GM19395 (cell line): ENCODE results near the gene CHRNG.

ENCODE experiments used
- ATAC-seq: cut with Tn5 transposase; IDR thresholded peaks from one replicate; pipeline ENCODE4 v1.9.1; 2021; ENCODE audit warnings: mild to moderate bottlenecking, moderate library complexity; ENCODE audit not compliant: unreplicated experiment

Gene CHRNG

DNA sequence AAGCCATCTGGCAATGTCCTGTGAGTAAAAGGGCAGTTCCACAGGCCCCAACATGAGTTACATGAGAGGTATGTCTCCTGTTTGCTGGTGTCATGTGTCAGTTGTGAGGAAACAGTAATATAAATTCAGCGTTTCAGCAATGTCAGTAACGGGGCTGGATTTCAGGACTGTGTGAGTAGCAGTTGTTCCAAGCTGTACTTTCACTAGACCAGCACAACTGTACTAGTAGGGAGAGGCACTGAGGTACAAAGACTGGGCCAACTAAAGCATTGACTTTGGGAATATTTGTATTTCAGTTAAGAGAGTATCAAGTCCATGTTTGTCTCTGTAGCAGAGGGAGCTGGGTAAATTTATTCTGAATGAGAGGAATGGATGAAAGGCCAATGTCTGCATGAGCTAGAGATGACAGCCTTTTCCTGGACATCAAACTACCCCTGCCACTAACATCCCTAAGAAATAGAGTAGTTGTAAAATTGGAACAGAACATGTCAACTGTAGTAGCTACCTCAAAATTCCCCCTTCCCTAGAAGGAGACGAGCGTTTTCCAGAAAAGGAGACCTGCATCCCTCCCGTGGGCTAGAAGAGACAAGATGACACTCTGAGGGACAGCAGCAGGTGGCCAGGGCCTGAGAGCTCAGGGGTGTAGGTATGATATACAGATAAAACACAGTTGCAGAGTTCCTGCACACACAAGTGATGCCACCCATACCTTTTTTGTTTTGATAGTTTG is 35.3 kb downstream of the CHRNG start:
- no peak for ATAC-seq

GRCh38 chr2:232575404-232575746 is 35.9 kb downstream of the CHRNG start:
- no peak for ATAC-seq

DNA sequence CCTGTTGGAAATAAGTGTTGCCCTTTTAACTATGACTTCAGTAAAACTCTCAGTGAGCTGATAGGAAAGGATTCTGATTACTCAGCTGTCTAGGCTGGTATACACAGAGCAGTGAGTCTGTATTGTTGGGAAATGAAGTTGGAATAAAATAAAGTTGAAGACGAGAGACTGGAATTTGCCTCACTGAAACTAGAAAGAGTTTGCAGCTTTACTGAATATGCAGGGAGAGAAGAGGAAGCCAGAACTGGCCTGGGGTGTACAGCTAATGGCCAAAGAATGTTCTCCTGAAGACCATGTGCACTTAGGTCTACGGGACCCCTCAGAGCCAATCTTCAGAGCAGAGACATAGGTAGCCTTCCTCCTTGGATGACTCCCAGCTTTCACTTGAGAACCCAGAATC is 37.5 kb downstream of the CHRNG start:
- ATAC-seq = no peak

GRCh38 chr2:232577841-232578240 is 38.3 kb downstream of the CHRNG start:
- no peak for ATAC-seq

DNA sequence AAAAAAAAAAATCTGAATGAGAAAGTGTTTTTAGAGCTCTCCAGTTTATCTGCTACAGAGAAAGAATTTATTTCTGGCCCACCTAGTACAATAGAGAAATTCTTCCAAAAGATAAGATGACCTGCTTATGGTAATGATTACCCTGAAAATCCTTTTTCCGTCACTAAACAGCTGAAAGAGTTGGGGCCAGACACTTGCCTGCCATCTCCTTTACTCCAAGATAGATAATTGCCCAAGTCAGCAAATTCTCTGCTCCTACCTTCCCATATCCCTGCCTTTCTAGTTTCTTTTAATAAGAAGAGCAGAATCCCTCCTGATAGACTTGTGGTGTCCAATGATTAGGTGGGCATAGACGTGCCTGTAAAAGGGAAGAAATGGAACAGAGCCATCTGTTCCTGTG is 39.1 kb downstream of the CHRNG start:
- ATAC-seq = no peak

DNA sequence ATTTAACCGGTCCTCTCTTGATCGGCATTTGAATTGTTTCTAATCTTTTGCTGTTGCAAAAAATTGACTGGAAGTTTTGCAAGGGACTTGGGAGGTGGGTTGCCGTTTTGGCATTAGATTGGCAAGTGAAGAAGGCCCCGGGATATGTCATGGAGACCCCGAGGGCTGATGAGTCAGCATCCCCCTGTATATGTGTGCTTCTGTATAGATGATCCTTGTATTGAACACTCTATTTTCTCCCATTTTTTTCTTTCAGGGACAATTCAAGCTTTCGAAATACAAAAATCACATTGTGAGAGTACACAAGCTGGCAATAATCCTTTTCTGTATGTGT is 41.1 kb downstream of the CHRNG start:
- no peak for ATAC-seq

DNA sequence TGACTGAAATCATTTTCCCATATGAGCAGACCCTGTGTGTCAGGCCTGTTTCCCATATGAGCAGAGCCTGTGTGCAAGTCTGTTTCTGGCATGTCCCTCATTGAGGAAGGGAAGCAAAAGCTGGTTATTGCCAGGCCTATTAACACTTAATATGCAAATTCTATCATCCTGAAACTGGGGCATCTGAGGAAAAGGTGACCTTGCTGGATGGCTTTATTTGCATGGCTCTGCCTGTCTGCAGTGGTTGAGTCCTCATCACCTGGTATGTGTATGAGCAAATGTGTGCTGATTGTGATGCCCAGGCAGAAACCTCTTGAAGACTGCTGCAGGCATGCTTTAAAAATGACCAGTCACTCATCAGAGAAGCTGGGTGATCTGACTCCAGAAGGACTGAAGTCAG is 42.2 kb downstream of the CHRNG start:
- ATAC-seq = no peak

GRCh38 chr2:232584238-232584637 is 44.7 kb downstream of the CHRNG start:
- no peak for ATAC-seq

DNA sequence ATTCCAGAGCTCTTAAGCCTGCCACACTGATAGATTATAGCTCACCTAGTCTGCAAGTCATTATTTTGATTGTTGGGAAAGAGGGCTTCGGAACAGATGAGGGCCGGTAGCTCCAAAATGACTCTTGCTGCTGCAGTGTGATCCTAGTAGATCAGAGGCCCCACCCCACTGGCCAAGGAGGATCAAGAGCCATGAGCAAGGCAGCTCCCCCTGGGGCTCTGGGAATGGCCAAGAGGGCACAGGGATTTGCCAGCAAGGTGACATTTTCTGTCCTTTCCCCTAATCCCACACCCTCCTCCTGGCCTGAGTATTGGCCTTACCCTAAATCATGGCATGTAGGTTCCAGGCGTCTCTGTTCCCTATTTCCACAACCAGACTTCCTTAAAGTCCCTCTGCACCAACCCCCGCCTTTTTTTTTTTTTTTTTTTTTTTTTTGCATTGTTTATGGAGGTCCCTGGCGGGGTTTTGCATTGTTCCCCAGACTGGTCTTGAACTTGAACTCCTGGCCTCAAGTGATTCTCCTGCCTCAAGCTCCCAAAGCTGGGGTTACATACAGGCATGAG is 47.5 kb downstream of the CHRNG start:
- no peak for ATAC-seq

DNA sequence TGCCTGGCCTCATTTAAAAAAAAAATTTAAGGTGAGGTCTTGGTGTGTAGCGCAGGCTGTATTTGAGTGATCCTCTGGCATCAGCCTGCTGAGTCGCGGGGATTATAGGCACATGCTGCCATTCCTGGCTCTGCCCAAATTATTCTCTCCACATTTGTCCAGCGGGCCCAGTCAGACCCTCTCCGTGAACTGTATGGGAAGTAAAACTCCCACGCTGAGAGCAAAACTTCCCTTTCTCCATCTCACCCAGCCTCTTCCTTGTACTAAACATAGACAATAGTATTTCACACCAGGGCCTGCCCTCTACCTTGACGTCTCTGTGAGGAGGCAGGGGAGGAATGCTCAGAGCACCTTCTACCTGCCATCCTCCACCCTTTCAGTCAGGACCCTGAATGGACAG is 48.0 kb downstream of the CHRNG start:
- ATAC-seq = no peak

DNA sequence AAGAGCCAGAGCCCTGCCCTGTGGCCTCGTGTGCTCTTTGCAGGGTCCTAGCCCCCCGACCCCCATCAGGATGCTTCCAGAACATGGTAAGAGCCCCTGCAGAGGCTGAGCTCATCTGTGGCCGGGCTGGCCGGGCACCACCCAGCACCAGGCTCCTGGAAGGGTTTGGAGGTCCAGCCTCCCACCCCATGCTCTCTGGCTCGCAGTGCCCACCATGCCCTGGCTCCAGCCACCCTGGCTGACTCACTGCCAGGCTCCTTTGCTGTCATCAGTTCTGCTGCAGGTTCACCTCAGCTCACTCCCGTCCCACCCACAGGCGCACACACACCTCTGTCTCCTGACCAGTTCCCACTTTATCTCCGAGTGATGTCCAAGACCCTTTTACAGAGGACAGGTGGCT is 48.5 kb downstream of the CHRNG start:
- no peak for ATAC-seq

GRCh38 chr2:232588680-232589585 is 49.4 kb downstream of the CHRNG start:
- no peak for ATAC-seq

- ATAC-seq = no peak
Measured at GRCh38 chr2:232592772-232593395, 53.4 kb downstream of the CHRNG start.

DNA sequence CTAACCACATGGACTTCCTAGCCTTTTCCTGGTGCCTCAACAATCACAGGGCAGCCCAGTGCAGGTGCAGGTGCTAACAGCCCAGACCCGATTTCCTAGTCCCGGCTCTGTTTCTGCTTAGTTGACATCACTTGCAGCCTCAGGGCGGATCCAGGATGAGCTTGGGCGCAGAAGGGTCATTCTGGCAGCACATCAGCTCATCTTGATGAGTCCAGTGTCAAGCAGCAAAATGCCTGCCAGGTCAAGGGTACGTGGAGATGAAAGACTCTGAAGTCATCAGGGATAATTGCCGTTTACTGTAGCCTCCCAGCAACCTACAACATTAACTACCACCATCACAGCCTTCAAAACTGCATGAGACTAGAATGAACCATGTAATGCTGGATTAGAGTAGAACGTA is 54.5 kb downstream of the CHRNG start:
- no peak for ATAC-seq
